GM12878 (cell line): ENCODE results near the gene HOXC13. TPM values are rescaled to one million over a fixed set of nuclear protein-coding genes. Genes with fewer than 3 reads are reported as not detected.

Experiments used
- ATAC-seq: fragments of 200-7000 bp; cut with Tn5 transposase; 3 replicates; pipeline ENCODE4 v1.9.1; 2020; ENCODE audit warnings: mild to moderate bottlenecking, moderate library complexity
- BruUV-seq: library from RNA; stranded (reverse); fragments of 400-500 nt; replicated peaks from 2 replicates; lab custom pipeline; 2021; lab: Mats Ljungman, UMichigan
- CTCF ChIA-PET: fragments of 300-600 bp; sonication (Branson Sonifier 250); formaldehyde crosslinking; extraction: SDS; loops from one replicate; lab custom pipeline; 2021; ENCODE audit warnings: inconsistent platforms; lab: Yijun Ruan, JAX
- POLR2A ChIA-PET: fragments of 350-600 bp; formaldehyde crosslinking; extraction: SDS; loops from one replicate; lab custom pipeline; 2021; ENCODE audit warnings: inconsistent platforms; lab: Charles Lee
- RAD21 ChIA-PET: fragments of 300-600 bp; sonication (Branson Sonifier 250); formaldehyde crosslinking; loops from one replicate; lab custom pipeline; 2023; ENCODE audit warnings: antibody characterized with exemption; ENCODE audit not compliant: unreplicated experiment; lab: Charles Lee
- SMC1A ChIA-PET: fragments of 300-600 bp; sonication (Branson Sonifier 250); formaldehyde crosslinking; loops from one replicate; lab custom pipeline; 2023; ENCODE audit not compliant: unreplicated experiment, uncharacterized antibody; lab: Charles Lee
- DNase-seq: peaks from one replicate; pipeline ENCODE4 v3.0.0-alpha.2; 2011; ENCODE audit warnings: low read depth, low spot score
- FAIRE-seq: peaks from 3 replicates; lab custom pipeline; 2011; peaks lifted over from hg19 to GRCh38; lab: Jason Lieb, UNC
- H2AFZ ChIP-seq: 2 replicates; pipeline ENCODE4 v1.6.0; 2011; ENCODE audit warnings: low read depth, low read length, control low read depth; ENCODE audit not compliant: control insufficient read depth
- H3K27ac ChIP-seq: 2 replicates; pipeline ENCODE4 v1.5.1; 2011; ENCODE audit warnings: control low read depth; ENCODE audit not compliant: control insufficient read depth, insufficient read depth
- H3K27me3 ChIP-seq, 2 experiments: replicated peaks in 1 of 2; 2 replicates each; pipeline versions ENCODE4 v1.6.0 to v1.6.1; 2011; ENCODE audit warnings: low read length in 1 of 2; ENCODE audit not compliant: control insufficient read depth in 2 of 2, insufficient read depth in 2 of 2
- H3K36me3 ChIP-seq, 2 experiments: 2 replicates each; pipeline ENCODE4 v1.5.1; 2011; ENCODE audit warnings: low read length in 1 of 2; ENCODE audit not compliant: control insufficient read depth in 2 of 2, insufficient read depth in 2 of 2
- H3K4me1 ChIP-seq: 2 replicates; pipeline ENCODE4 v1.6.1; 2011; ENCODE audit warnings: mild to moderate bottlenecking, low read length, moderate library complexity, mixed read lengths; ENCODE audit not compliant: control insufficient read depth, insufficient read depth
- H3K4me2 ChIP-seq: 2 replicates; pipeline ENCODE4 v1.6.0; 2011; ENCODE audit warnings: control low read depth; ENCODE audit not compliant: control insufficient read depth, insufficient read depth
- H3K4me3 ChIP-seq: fragments of 200-600 bp; sonication (generic); 2 replicates; pipeline ENCODE4 v1.5.1; 2016
- H3K79me2 ChIP-seq: 2 replicates; pipeline ENCODE4 v1.6.0; 2011; ENCODE audit warnings: low read length; ENCODE audit not compliant: control insufficient read depth, insufficient read depth
- H3K9ac ChIP-seq: 2 replicates; pipeline ENCODE4 v1.8.0; 2011; ENCODE audit warnings: low read length, control low read depth, mixed read lengths; ENCODE audit not compliant: control insufficient read depth, insufficient read depth
- H3K9me3 ChIP-seq: replicated peaks from 3 replicates; pipeline ENCODE4 v1.5.1; 2011; ENCODE audit warnings: mild to moderate bottlenecking, low read length; ENCODE audit not compliant: control insufficient read depth, insufficient read depth
- H4K20me1 ChIP-seq: 2 replicates; pipeline ENCODE4 v1.6.0; 2011; ENCODE audit not compliant: control insufficient read depth, insufficient read depth
- CBFB ChIP-seq: IDR thresholded peaks from 2 replicates; pipeline ENCODE4 v1.6.1; 2016; ENCODE audit warnings: antibody characterized with exemption, low read depth
- CREM ChIP-seq: IDR thresholded peaks from 2 replicates; pipeline ENCODE4 v1.6.1; 2014; ENCODE audit warnings: antibody characterized with exemption, low read depth
- EGR1 ChIP-seq, 2 experiments: IDR thresholded peaks; 1 replicate in 1 of 2; 2 replicates in 1 of 2; pipeline ENCODE4 v1.6.1; 2011 to 2012; ENCODE audit warnings: low read depth in 2 of 2, low read length in 2 of 2, borderline replicate concordance in 1 of 2, mild to moderate bottlenecking in 1 of 2, moderate library complexity in 1 of 2
- ETV6 ChIP-seq, 2 experiments: fragments of 450-650 bp in 1 of 2; IDR thresholded peaks in 1 of 2; conservative IDR thresholded peaks in 1 of 2; 2 replicates each; pipeline ENCODE4 v1.6.1; 2014; ENCODE audit warnings: antibody characterized with exemption in 1 of 2, borderline replicate concordance in 1 of 2, low read depth in 1 of 2, mild to moderate bottlenecking in 1 of 2, moderate library complexity in 1 of 2
- HDGF ChIP-seq: fragments of 450-650 bp; IDR thresholded peaks from 2 replicates; pipeline ENCODE4 v1.6.1; 2016; ENCODE audit warnings: antibody characterized with exemption
- POLR2AphosphoS5 ChIP-seq: IDR thresholded peaks from 2 replicates; pipeline ENCODE4 v1.6.1; 2011; ENCODE audit warnings: mild to moderate bottlenecking, low read length, inconsistent platforms
- RAD21 ChIP-seq: IDR thresholded peaks from 2 replicates; pipeline ENCODE4 v1.6.1; 2011; ENCODE audit warnings: mild to moderate bottlenecking, low read depth, low read length, moderate library complexity; ENCODE audit not compliant: insufficient read depth
- RAD51 ChIP-seq: fragments of 450-650 bp; IDR thresholded peaks from 2 replicates; pipeline ENCODE4 v1.6.1; 2016; ENCODE audit warnings: moderate library complexity, mild to moderate bottlenecking, inconsistent platforms
- RB1 ChIP-seq: fragments of 450-650 bp; formaldehyde crosslinking; IDR thresholded peaks from 2 replicates; pipeline ENCODE4 v1.6.1; 2017; ENCODE audit warnings: mild to moderate bottlenecking, borderline replicate concordance
- SPI1 ChIP-seq: IDR thresholded peaks from 2 replicates; pipeline ENCODE4 v1.6.1; 2011; ENCODE audit warnings: low read depth, mild to moderate bottlenecking, low read length, moderate library complexity, borderline replicate concordance; ENCODE audit not compliant: insufficient read depth
- ZNF592 ChIP-seq: fragments of 450-650 bp; IDR thresholded peaks from 2 replicates; pipeline ENCODE4 v1.6.1; 2017; ENCODE audit warnings: mild to moderate bottlenecking, moderate library complexity
- WGBS: methylation state at CpG from one replicate; pipeline ENCODE4 v1.1.6; 2016; ENCODE audit warnings: low lambda C conversion rate; ENCODE audit not compliant: insufficient replicate concordance, insufficient coverage; ENCODE audit errors: missing lambda C conversion rate; 5-methylcytosine and 5-hydroxymethylcytosine counted together
- in situ Hi-C: fragments of 300-500 bp; cut with MboI; formaldehyde crosslinking; loops from 9 replicates; pipeline ENCODE4 v1.14.3; 2018; ENCODE audit warnings: mixed read lengths
- intact Hi-C: fragments of 100-400 bp; cut with micrococcal nuclease; formaldehyde crosslinking; loops from one replicate; pipeline ENCODE4 v1.14.2; 2022; ENCODE audit not compliant: unreplicated experiment
- polyA plus RNA-seq, 11 experiments: library from polyadenylated mRNA; depleted of rRNA in 4 of 11; unstranded in 6 of 11; stranded (reverse) in 5 of 11; fragments of >200 nt; fragmentation: Nextera tagmentation in 4 of 11; fragmentation: Illumina TruSeq in 1 of 11; extraction: Ambion mirVana in 4 of 11; extraction: Trizol in 1 of 11; gene quantifications; 1 replicate in 1 of 11; 2 replicates in 10 of 11; pipeline versions ENCODE4 v1.2.1 to v1.2.3, GENCODE V29; 2011 to 2016; ENCODE audit warnings: inconsistent platforms in 2 of 11, missing spikeins in 2 of 11, low read depth in 1 of 11
- total RNA-seq, 4 experiments: library from RNA; depleted of rRNA in 3 of 4; stranded (reverse); fragments of >200 nt in 3 of 4; fragmentation: Illumina TruSeq in 1 of 4; extraction: Trizol in 1 of 4; gene quantifications; 2 replicates each; pipeline versions ENCODE4 v1.2.1 to v1.2.3, GENCODE V29; 2013 to 2021

HOXC13 gene
- total and polyA plus RNA-seq, 10 of the 15 experiments (the other 5 are each of a cell fraction or from before 2014, with no cell fraction given), result not detected

- no TSS peak for BruUV-seq
- Histone ChIP-seq H3K27me3 (peaks cover 34 to 39% of the 10 kb centered on the region in 2 experiments), H3K9me3 (no peaks in the 10 kb centered on the region), H3K4me3 (no peak overlapping the region), H3K9ac (no peak overlapping the region), H2AFZ (no peak overlapping the region), H3K4me2 (no peak overlapping the region), H3K27ac (no peak overlapping the region), H4K20me1 (no peaks in the 10 kb centered on the region), H3K79me2 (no peaks in the 10 kb centered on the region), H3K36me3 (no peaks in the 10 kb centered on the region), H3K4me1 (no peaks in the 10 kb centered on the region)
- ChIA-PET POLR2A (no interaction called here), CTCF (no interaction called here), RAD21 (no interaction called here), SMC1A (no interaction called here)
- WGBS, result 15% methylated on average over 9 of the region's 9 CpGs
- DNase-seq (no peak), ATAC-seq (peak; percentile 26), FAIRE-seq (no peak)
- intact Hi-C loops, result no loop called here
- in situ Hi-C loops, result no loop called here
- TF ChIP-seq EGR1 (IDR thresholded peaks at IDR 0.05; ENCODE audit: borderline replicate concordance in 1 of 2, low read depth in 2 of 2, low read length in 2 of 2) (no peak), CBFB (no peak), SPI1 (peak; percentile 19; the same call in 1 of the 2 replicates)
These were observed 10.3 kb downstream of the HOXC13 start for GRCh38 chr12:53948650-53949593.

- no TSS peak for BruUV-seq
- DNase-seq, result no peak
- no peaks in the 10 kb centered on the region for H3K36me3 ChIP-seq
- no peaks in the 10 kb centered on the region for H3K9me3 ChIP-seq
- 13% methylated on average over 34 of the region's 34 CpGs for WGBS
- ChIA-PET RAD21 (no interaction called here), POLR2A (no interaction called here), CTCF (no interaction called here), SMC1A (no interaction called here)
- no peak overlapping the region for H2AFZ ChIP-seq
- H3K4me1 ChIP-seq, result no peaks in the 10 kb centered on the region
- H3K27ac ChIP-seq, result no peak overlapping the region
- H3K4me2 ChIP-seq, result no peak overlapping the region
- no peaks in the 10 kb centered on the region for H3K79me2 ChIP-seq
- peaks cover 37% of the 10 kb centered on the region in 2 experiments for H3K27me3 ChIP-seq
- H3K4me3 ChIP-seq, result no peak overlapping the region
- FAIRE-seq, result no peak
- intact Hi-C loops, result no loop called here
- no peak overlapping the region for H3K9ac ChIP-seq
- no peak for ATAC-seq
- H4K20me1 ChIP-seq, result no peaks in the 10 kb centered on the region
- in situ Hi-C loops, result no loop called here
- TF ChIP-seq POLR2AphosphoS5 (no peak), RAD51 (no peak), ZNF592 (no peak), RAD21 (no peak), ETV6 (conservative IDR thresholded peaks at IDR 0.05 in 1 of 2, IDR thresholded peaks at IDR 0.05 in 1 of 2; ENCODE audit: borderline replicate concordance in 1 of 2, low read depth in 1 of 2) (no peak), CREM (no peak), RB1 (no peak), HDGF (no peak)
These were observed 11.2 kb downstream of the HOXC13 start for GRCh38 chr12:53949631-53950436.
